ACC112 (cell line): ENCODE data around the gene GATAD2A.

Experiments
- H2AFZ ChIP-seq: fragments of 200-600 bp; sonication (generic); one replicate; pipeline ENCODE4 v1.6.0; 2017; ENCODE audit warnings: antibody characterized with exemption, low read length; ENCODE audit not compliant: unreplicated experiment
- H3K27ac ChIP-seq: fragments of 200-600 bp; sonication (generic); 2 replicates; pipeline ENCODE4 v1.5.1; 2014; ENCODE audit warnings: low read depth, mild to moderate bottlenecking, antibody characterized with exemption, low read length, moderate library complexity
- H3K27me3 ChIP-seq: fragments of 200-600 bp; sonication (generic); 2 replicates; pipeline ENCODE4 v1.6.1; 2014; ENCODE audit warnings: mild to moderate bottlenecking, antibody characterized with exemption, low read length, moderate library complexity, mixed read lengths; ENCODE audit not compliant: insufficient read depth
- H3K36me3 ChIP-seq: fragments of 200-600 bp; sonication (generic); 2 replicates; pipeline ENCODE4 v1.6.1; 2016; ENCODE audit warnings: mild to moderate bottlenecking, antibody characterized with exemption, low read length, moderate library complexity, mixed read lengths; ENCODE audit not compliant: insufficient read depth
- H3K4me1 ChIP-seq: fragments of 200-600 bp; sonication (generic); one replicate; pipeline ENCODE4 v1.6.1; 2016; ENCODE audit warnings: low read length, mixed read lengths; ENCODE audit not compliant: insufficient read depth, unreplicated experiment, control insufficient read depth
- H3K4me3 ChIP-seq: fragments of 200-600 bp; sonication (generic); 2 replicates; pipeline ENCODE4 v1.5.1; 2014; ENCODE audit warnings: mild to moderate bottlenecking, low read depth, low read length
- H3K79me2 ChIP-seq: fragments of 200-600 bp; sonication (generic); one replicate; pipeline ENCODE4 v1.6.0; 2016; ENCODE audit warnings: low read length; ENCODE audit not compliant: control insufficient read depth, unreplicated experiment, insufficient read depth

The GATAD2A gene

DNA sequence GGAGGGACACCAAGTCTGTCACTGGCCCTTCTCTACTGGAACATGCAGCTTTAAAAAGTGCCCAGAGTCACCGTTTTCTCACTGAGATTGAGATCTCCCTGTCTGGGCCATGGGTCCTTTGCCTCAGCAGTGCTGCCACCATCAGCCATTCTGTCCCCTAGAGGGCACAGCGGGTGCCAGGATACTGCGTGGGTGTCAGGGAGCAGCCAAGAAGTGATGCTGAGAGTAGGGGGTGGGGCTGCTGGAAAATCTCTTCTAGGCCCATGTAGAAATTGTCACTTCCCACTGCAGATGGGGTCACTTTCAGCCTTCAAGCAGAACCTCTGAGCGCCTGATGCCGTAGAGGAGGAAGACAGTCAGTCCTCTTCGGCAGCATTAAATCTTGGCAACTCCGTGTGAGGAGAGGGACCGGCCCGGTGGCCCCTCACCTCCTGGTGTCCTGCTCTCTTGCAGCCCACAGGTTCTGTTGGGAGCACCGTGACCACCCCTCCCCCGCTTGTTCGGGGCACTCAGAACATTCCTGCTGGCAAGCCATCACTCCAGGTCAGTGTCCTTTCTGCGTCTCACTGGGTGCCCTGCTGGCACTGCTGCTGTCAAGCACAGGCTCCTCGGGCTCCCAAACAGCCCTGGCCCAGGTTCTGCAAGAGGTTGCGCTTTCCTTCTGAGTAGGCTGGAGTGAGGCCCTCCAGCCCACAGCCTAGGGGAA, 88.5 kb downstream of the GATAD2A start:
- peaks cover 8% of the 10 kb centered on the region for H3K79me2 ChIP-seq
- no peak overlapping the region for H2AFZ ChIP-seq
- no peak overlapping the region for H3K4me3 ChIP-seq
- H3K27ac ChIP-seq: no peak overlapping the region
- no peaks in the 10 kb centered on the region for H3K36me3 ChIP-seq
- peaks cover 11% of the 10 kb centered on the region for H3K4me1 ChIP-seq
- H3K27me3 ChIP-seq: no peaks in the 10 kb centered on the region

DNA sequence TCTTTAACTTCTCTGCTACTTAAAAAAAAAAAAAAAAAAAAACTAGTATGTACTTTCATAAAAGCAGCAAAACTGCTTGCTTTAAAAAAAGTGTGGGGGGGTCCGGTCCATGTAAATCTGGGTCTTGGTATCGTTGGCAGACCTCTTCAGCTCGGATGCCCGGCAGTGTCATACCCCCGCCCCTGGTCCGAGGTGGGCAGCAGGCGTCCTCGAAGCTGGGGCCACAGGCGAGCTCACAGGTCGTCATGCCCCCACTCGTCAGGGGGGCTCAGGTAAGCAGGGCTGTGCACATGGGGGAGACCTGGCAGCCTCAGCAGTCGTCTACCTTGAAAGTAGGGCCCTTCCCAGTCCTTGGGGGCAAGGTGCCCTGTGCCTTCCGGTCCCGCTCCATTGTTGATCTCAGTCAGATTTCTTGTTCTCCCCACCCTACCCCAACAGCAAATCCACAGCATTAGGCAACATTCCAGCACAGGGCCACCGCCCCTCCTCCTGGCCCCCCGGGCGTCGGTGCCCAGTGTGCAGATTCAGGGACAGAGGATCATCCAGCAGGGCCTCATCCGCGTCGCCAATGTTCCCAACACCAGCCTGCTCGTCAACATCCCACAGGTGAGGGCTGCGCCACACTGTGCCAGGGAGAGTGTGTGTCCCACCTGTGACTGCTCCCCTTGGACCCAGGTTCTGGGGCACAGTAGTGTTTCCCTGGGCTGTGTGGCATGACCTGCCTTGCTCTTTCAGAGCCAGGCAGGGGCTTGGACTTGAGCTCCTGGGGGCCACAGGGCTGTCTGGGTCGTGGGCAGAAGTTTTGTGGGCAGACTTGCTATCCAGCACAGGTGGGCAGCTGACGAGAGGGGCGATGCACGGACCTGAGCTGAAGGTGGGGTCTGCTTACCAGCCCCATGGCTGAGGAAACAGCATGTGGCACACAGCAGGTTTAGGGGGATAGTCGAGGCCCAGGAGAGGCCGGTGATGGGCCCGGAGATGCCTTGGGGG, 90.4 kb downstream of the GATAD2A start:
- H3K36me3 ChIP-seq: no peaks in the 10 kb centered on the region
- H3K79me2 ChIP-seq: peaks cover 5% of the 10 kb centered on the region
- no peak overlapping the region for H2AFZ ChIP-seq
- H3K4me3 ChIP-seq: no peak overlapping the region
- no peak overlapping the region for H3K27ac ChIP-seq
- H3K4me1 ChIP-seq: no peaks in the 10 kb centered on the region
- H3K27me3 ChIP-seq: no peaks in the 10 kb centered on the region

- Histone ChIP-seq H3K27ac (no peak overlapping the region), H3K4me3 (no peak overlapping the region), H2AFZ (no peak overlapping the region), H3K79me2 (no peaks in the 10 kb centered on the region), H3K27me3 (no peaks in the 10 kb centered on the region), H3K4me1 (no peaks in the 10 kb centered on the region), H3K36me3 (no peaks in the 10 kb centered on the region)
Observed at GRCh38 chr19:19498255-19498991, 92.9 kb downstream of the GATAD2A start.

DNA sequence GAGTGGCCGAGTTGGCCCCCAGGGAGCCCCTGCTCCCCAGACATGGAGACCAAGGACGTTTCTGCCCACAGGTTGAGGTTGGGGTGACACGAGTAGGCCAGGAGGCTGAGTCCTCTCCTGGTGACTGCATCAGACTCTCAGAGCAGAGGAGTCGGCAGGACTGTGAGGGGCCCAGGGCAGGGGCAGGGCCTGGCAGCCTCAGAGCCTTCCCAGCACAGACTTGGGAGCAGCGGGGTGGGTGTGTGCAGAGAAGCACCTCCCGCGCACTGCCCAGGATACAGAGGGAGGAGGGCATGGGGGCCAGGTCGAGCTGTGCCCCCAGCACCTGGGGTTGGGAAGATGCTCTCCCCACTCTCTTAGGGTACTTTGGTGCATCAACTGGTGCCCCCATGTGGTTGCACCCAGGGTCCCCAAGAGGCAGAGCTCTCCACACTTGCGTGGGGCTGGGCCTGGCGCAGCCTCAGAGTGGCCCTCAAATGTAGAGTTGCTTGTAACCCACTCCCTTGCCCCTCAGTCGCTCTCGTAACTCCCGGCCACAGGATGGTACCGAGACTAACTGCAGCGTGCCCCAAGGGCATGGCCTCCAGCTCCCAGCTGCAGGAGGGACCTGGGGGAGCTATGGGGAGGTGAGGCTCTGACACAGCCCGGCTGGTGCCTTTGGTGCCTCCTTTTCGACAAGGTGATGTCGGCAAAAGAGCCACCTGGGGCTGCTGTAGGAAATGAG, 94.0 kb downstream of the GATAD2A start:
- Histone ChIP-seq H3K36me3 (no peaks in the 10 kb centered on the region), H3K4me3 (no peak overlapping the region), H2AFZ (no peak overlapping the region), H3K27ac (no peak overlapping the region), H3K79me2 (no peaks in the 10 kb centered on the region), H3K4me1 (no peaks in the 10 kb centered on the region), H3K27me3 (no peaks in the 10 kb centered on the region)

- no peak overlapping the region for H3K27ac ChIP-seq
- H3K79me2 ChIP-seq: no peaks in the 10 kb centered on the region
- no peak overlapping the region for H2AFZ ChIP-seq
- no peaks in the 10 kb centered on the region for H3K27me3 ChIP-seq
- no peak overlapping the region for H3K4me3 ChIP-seq
- no peaks in the 10 kb centered on the region for H3K4me1 ChIP-seq
- H3K36me3 ChIP-seq: no peaks in the 10 kb centered on the region
Observed at GRCh38 chr19:19500975-19501644, 95.6 kb downstream of the GATAD2A start.

GRCh38 chr19:19501798-19502197, 96.3 kb downstream of the GATAD2A start:
- H3K4me1 ChIP-seq: no peaks in the 10 kb centered on the region
- H3K27me3 ChIP-seq: no peaks in the 10 kb centered on the region
- no peak overlapping the region for H2AFZ ChIP-seq
- H3K36me3 ChIP-seq: no peaks in the 10 kb centered on the region
- H3K79me2 ChIP-seq: no peaks in the 10 kb centered on the region
- H3K27ac ChIP-seq: no peak overlapping the region
- H3K4me3 ChIP-seq: no peak overlapping the region

- no peaks in the 10 kb centered on the region for H3K4me1 ChIP-seq
- no peaks in the 10 kb centered on the region for H3K79me2 ChIP-seq
- no peak overlapping the region for H3K27ac ChIP-seq
- H3K27me3 ChIP-seq: no peaks in the 10 kb centered on the region
- no peak overlapping the region for H3K4me3 ChIP-seq
- H2AFZ ChIP-seq: no peak overlapping the region
- no peaks in the 10 kb centered on the region for H3K36me3 ChIP-seq
Observed at GRCh38 chr19:19502281-19502680, 96.8 kb downstream of the GATAD2A start.

DNA sequence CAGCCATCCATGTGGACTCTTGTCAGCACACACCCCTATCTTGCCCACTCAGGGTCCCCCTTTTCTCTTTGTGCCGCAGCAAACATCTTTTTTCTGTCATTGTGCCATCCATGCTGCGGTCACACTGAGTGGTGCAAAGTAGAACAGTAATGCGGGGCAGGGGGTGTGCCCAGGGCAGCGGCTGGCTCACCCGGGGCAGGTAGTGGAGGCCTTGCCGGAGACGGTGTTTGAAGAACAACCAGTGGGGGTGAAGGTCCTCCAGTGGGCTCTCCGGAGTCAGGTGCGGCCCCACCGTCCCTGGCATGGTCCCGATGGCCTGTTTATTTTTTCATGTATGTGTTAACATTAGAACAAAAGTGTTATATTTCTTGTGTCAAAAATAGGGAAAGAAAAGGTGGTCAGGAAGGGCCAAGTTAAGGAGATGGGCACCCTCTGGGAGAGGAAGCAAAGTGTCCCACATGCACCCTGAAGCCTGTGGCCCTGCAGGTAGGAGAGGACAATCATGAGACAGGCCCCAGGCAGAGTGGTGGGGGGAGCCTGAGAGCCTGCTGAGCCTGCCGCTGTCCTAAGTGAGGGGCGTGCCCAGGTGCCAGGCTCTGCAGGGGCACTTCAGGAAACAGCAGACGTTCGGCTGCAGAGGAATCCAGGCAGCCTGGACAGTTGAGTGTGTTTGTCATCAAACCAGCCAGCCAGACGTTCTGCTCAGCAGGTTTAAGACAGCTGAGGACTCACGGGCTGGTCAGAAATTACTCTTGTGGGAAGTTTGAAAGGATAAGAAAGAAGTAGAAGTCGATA, 97.5 kb downstream of the GATAD2A start:
- Histone ChIP-seq H3K27me3 (no peaks in the 10 kb centered on the region), H3K27ac (no peak overlapping the region), H3K4me3 (no peak overlapping the region), H3K4me1 (no peaks in the 10 kb centered on the region), H3K79me2 (no peaks in the 10 kb centered on the region), H3K36me3 (no peaks in the 10 kb centered on the region), H2AFZ (no peak overlapping the region)
